DOHH2 (cell line): Measurements from ENCODE around the gene SPAG16.

ENCODE experiments used
- H3F3A ChIP-seq: fragments of 200-600 bp; sonication (generic), shearing (Covaris generic); 2 replicates; pipeline ENCODE4 v1.6.0; 2016; ENCODE audit warnings: antibody characterized with exemption, mild to moderate bottlenecking; ENCODE audit not compliant: control insufficient read depth, insufficient read depth
- H3K27ac ChIP-seq: fragments of 200-600 bp; sonication (generic); 2 replicates; pipeline ENCODE4 v1.5.1; 2014; ENCODE audit warnings: low read depth, mild to moderate bottlenecking, low read length, moderate library complexity
- H3K27me3 ChIP-seq: fragments of 200-600 bp; sonication (generic); 2 replicates; pipeline ENCODE4 v1.6.1; 2014; ENCODE audit warnings: mild to moderate bottlenecking, low read length, mixed read lengths; ENCODE audit not compliant: control insufficient read depth
- H3K36me3 ChIP-seq: fragments of 200-600 bp; sonication (generic); 2 replicates; pipeline ENCODE4 v1.6.1; 2014; ENCODE audit warnings: mild to moderate bottlenecking, low read length, moderate library complexity, mixed read lengths; ENCODE audit not compliant: control insufficient read depth
- H3K4me1 ChIP-seq: fragments of 200-600 bp; sonication (generic); 2 replicates; pipeline ENCODE4 v1.6.1; 2014; ENCODE audit warnings: mild to moderate bottlenecking, low read length, mixed read lengths; ENCODE audit not compliant: control insufficient read depth
- H3K4me2 ChIP-seq: fragments of 200-600 bp; sonication (generic); 2 replicates; pipeline ENCODE4 v1.6.0; 2014; ENCODE audit warnings: mild to moderate bottlenecking, low read length, moderate library complexity
- H3K4me3 ChIP-seq: fragments of 200-600 bp; sonication (generic); 2 replicates; pipeline ENCODE4 v1.5.1; 2014; ENCODE audit warnings: mild to moderate bottlenecking, low read length, mixed read lengths
- H3K79me2 ChIP-seq: fragments of 200-600 bp; sonication (generic); 2 replicates; pipeline ENCODE4 v1.6.1; 2014; ENCODE audit warnings: mild to moderate bottlenecking, low read length, mixed read lengths; ENCODE audit not compliant: control insufficient read depth
- H3K9me2 ChIP-seq: fragments of 200-600 bp; sonication (generic); replicated peaks from 2 replicates; pipeline ENCODE4 v1.6.1; 2014; ENCODE audit warnings: mild to moderate bottlenecking, low read length, mixed read lengths; ENCODE audit not compliant: control insufficient read depth
- H3K9me3 ChIP-seq: fragments of 200-600 bp; sonication (generic); 2 replicates; pipeline ENCODE4 v1.6.1; 2014; ENCODE audit warnings: antibody characterized with exemption, low read length, mixed read lengths; ENCODE audit not compliant: control insufficient read depth, insufficient read depth
- H4K20me1 ChIP-seq: fragments of 200-600 bp; sonication (generic); 2 replicates; pipeline ENCODE4 v1.6.0; 2014; ENCODE audit warnings: low read depth, mild to moderate bottlenecking, antibody characterized with exemption, low read length, moderate library complexity; ENCODE audit not compliant: control insufficient read depth, insufficient read depth
- CTCF ChIP-seq: fragments of 200-600 bp; sonication (generic); IDR thresholded peaks from one replicate; pipeline ENCODE4 v1.5.1; 2014; ENCODE audit warnings: antibody characterized with exemption, mild to moderate bottlenecking, low read depth, low read length; ENCODE audit not compliant: poor library complexity, severe bottlenecking
- EZH2phosphoT487 ChIP-seq: fragments of 200-600 bp; sonication (generic); IDR thresholded peaks from 2 replicates; pipeline ENCODE4 v1.6.1; 2017; ENCODE audit warnings: borderline replicate concordance, mild to moderate bottlenecking, antibody characterized with exemption, low read length, moderate library complexity, mixed read lengths

SPAG16 gene

GRCh38 chr2:213411582-213412289 is 127.5 kb downstream of the SPAG16 start:
- Histone ChIP-seq H3K79me2 (no peaks in the 10 kb centered on the region), H3K27ac (no peak overlapping the region), H3K27me3 (no peaks in the 10 kb centered on the region), H4K20me1 (no peaks in the 10 kb centered on the region), H3K9me2 (no peaks in the 10 kb centered on the region), H3K36me3 (no peaks in the 10 kb centered on the region), H3K4me3 (no peak overlapping the region), H3F3A (no peaks in the 10 kb centered on the region), H3K9me3 (no peaks in the 10 kb centered on the region), H3K4me1 (no peaks in the 10 kb centered on the region), H3K4me2 (no peak overlapping the region)
- no peak for TF ChIP-seq EZH2phosphoT487
- TF ChIP-seq CTCF = no peak

GRCh38 chr2:213415093-213415492 is 130.8 kb downstream of the SPAG16 start:
- H4K20me1 ChIP-seq = no peaks in the 10 kb centered on the region
- no peaks in the 10 kb centered on the region for H3K4me1 ChIP-seq
- H3K9me3 ChIP-seq = no peaks in the 10 kb centered on the region
- H3K27ac ChIP-seq = no peak overlapping the region
- H3K27me3 ChIP-seq = no peaks in the 10 kb centered on the region
- no peaks in the 10 kb centered on the region for H3K36me3 ChIP-seq
- TF ChIP-seq CTCF (no peak), EZH2phosphoT487 (no peak)
- no peaks in the 10 kb centered on the region for H3K9me2 ChIP-seq
- no peak overlapping the region for H3K4me2 ChIP-seq
- no peak overlapping the region for H3K4me3 ChIP-seq
- H3F3A ChIP-seq = no peaks in the 10 kb centered on the region
- H3K79me2 ChIP-seq = no peaks in the 10 kb centered on the region

- Histone ChIP-seq H3K27me3 (no peaks in the 10 kb centered on the region), H3K9me2 (no peaks in the 10 kb centered on the region), H3K27ac (no peak overlapping the region), H3K79me2 (no peaks in the 10 kb centered on the region), H3K9me3 (no peaks in the 10 kb centered on the region), H3K4me1 (no peaks in the 10 kb centered on the region), H3K36me3 (no peaks in the 10 kb centered on the region), H3K4me3 (no peak overlapping the region), H4K20me1 (no peaks in the 10 kb centered on the region), H3K4me2 (no peak overlapping the region), H3F3A (no peaks in the 10 kb centered on the region)
- TF ChIP-seq EZH2phosphoT487 (no peak), CTCF (no peak)
Observed at GRCh38 chr2:213416832-213417231, 132.6 kb downstream of the SPAG16 start.
